22Rv1 (cell line): ENCODE results near the gene BMPR2.

Experiments used
- CTCF ChIP-seq: fragments of 450-650 bp; IDR thresholded peaks from 2 replicates; pipeline ENCODE4 v1.5.1; 2017; ENCODE audit warnings: mild to moderate bottlenecking
- ZFX ChIP-seq: fragments of 450-650 bp; IDR thresholded peaks from 2 replicates; pipeline ENCODE4 v1.6.1; 2017; ENCODE audit warnings: antibody characterized with exemption, borderline replicate concordance

- TF ChIP-seq CTCF (no peak), ZFX (no peak)
Observed at GRCh38 chr2:202449344-202449743, 73.2 kb downstream of the BMPR2 start.
